Epidermal melanocyte (primary cell): Measurements from ENCODE around the gene CRTC1.

ENCODE experiments used
- DNase-seq: peaks from one replicate; pipeline ENCODE4 v3.0.0; 2011; ENCODE audit warnings: low spot score; ENCODE audit not compliant: insufficient read length

Gene CRTC1, protein sequence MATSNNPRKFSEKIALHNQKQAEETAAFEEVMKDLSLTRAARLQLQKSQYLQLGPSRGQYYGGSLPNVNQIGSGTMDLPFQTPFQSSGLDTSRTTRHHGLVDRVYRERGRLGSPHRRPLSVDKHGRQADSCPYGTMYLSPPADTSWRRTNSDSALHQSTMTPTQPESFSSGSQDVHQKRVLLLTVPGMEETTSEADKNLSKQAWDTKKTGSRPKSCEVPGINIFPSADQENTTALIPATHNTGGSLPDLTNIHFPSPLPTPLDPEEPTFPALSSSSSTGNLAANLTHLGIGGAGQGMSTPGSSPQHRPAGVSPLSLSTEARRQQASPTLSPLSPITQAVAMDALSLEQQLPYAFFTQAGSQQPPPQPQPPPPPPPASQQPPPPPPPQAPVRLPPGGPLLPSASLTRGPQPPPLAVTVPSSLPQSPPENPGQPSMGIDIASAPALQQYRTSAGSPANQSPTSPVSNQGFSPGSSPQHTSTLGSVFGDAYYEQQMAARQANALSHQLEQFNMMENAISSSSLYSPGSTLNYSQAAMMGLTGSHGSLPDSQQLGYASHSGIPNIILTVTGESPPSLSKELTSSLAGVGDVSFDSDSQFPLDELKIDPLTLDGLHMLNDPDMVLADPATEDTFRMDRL

DNA sequence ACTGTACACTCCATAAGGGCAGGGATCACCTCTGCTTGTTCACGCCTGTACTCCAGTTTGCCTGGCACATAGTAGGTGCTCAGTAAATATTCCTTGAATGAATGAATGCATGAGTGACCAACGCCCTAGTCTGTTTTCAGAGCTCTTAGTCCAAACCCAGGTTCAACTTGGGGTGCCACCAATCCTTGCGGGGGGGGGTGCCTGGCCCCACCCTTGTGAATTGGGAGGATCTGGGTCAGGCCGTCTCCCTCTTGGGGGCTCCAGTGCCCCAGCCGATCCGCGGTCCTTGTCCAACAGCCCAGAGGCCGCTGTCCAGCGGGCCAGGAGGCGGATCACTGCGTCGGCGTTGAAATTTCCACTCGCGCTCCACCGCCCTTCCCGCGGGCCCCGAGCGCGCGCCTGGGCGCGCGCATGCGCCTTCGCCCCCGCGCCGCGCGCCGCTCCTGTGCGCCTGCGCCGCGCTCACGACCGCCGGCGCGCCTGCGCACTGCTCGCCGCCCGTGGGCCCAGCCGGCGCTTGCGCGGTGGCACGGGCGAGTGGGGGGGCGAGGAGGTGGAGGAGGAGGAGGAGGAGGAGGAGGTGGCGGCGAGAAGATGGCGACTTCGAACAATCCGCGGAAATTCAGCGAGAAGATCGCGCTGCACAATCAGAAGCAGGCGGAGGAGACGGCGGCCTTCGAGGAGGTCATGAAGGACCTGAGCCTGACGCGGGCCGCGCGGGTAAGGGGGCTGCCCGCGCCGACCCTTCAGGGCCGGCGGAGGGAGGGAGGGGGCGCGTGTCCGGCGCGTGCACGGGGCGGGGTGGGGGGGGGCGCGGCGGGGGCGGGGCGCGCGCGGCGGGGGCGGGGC lies at the start of gene CRTC1:
CRTC1 (plus strand) TSS at position 572 of the 849 bp plus-strand sequence; CDS start at position 595, 23 bp downstream.
- peak; percentile 93 for DNase-seq

DNA sequence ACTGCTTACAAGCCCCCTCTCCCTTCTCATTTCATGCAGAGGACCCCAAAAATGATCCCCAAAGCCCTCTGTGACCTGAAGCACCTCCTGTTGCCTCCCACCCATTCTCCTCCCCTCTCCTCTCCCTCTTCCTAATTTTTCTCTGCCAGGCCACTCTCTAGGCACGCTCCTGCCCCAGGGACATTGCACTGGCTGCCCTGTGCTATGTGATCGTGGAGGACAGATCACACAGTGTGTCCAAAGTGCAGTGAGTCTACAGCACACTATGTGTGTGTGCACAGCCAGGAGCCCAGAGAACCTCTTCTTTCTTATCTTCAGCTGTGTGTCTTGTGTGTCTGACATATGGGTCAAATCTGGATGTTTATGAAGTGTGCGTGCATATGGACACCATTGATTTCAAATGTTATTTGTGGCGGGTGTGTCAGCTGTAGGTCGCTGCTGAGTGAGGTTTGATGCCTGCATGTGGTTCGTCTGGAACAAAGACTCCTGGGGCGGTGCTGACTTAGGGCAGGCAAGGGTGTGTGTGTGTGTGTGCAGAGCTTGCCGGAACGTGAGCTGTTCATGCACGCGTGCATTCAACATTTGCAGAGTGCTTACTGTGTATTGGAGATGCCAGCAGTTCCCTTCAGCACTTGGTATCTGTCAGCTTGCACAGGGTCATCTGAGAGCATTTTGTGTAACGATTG lies 48.7 kb upstream of the CRTC1 start:
- DNase-seq = no peak

DNA sequence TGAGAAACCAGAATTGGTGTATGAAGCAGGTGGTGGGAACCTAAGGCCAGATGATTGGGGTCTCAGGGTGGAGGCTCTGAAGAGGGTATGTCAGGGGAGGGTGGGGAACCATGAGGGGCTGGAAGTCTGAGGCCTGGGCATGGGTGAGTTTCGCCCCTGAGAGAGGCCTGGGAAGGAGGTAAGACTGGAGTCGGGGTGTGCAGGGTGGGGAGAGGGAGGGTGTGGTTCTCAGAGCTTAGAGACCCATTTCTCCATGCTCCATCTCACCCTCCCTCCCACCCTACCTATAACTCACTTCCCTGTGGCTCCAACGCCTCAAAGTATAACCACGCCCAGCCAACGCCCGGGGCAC lies 47.7 kb upstream of the CRTC1 start:
- no peak for DNase-seq

DNA sequence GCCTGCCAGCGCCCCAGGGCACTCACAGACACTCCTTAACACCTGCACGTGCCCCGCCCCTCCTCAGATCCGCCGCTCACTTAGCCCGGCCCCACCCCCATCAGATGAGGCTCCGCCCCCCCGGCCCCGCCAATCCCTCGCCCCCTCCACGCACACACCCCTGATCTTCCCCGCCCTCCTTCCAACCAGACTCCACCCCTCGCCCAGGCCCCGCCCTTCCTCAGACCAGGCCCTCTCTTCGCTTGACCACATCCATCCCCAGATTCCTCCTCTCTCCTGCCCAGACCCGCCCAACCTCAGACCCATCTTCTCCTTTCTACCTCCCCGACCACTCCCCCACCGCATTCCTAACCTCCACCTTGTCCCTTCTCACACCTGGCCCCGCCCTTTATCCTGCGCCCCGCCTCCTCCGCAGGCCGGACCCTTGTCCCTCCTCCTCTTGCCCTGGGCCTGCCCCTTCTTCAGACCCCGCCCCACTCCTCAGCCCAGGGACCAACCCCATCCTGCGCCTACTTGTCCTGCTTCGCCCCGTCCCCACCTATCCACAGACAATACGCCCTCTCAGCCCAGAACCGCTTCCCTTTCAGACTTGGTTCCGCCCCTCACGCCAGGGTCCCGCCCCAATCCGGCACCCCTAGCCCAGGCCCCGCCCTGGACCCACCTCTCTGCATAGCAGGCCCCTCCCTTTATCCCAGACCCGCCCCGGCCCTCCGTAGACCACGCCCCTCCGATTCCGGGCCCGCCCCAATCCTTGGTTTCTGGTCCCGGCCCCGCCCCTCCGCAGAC lies 47.1 kb upstream of the CRTC1 start:
- DNase-seq = peak; percentile 87

DNA sequence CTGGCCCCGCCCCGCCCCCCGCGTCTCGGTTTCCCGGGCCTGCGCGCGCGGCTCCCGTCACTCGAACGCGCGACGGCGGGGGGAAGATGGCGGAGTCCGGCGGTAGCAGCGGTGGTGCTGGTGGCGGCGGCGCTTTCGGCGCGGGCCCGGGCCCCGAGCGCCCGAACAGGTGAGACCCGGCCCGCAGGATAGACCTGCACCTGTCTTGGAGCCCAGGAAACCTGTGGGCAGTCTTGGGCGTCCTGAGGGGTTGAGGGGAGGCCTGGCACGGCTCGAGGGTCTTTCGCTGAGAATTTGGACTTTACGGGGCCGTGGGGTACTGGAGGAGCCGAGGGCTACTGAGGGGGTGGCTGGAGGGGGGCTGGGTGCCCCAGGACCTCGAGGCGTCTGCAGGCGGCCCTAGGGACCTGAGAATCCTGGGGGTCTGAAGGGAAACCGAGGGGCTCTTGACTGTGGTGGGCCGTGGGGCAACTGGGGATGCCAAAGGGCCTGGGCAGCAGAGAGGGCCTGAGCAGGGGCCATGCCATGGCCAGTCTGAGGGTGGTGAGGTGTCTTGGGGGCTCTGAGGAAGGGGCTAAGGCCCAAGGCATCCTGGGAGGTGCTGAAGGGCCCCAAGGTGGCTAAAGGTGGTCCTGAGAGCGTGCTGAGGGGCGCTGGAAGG lies 46.4 kb upstream of the CRTC1 start, which contains the start of gene KLHL26:
KLHL26 (plus strand) TSS at position 60 of the 661 bp plus-strand sequence; CDS start at position 87, 27 bp downstream.
- DNase-seq = no peak

DNA sequence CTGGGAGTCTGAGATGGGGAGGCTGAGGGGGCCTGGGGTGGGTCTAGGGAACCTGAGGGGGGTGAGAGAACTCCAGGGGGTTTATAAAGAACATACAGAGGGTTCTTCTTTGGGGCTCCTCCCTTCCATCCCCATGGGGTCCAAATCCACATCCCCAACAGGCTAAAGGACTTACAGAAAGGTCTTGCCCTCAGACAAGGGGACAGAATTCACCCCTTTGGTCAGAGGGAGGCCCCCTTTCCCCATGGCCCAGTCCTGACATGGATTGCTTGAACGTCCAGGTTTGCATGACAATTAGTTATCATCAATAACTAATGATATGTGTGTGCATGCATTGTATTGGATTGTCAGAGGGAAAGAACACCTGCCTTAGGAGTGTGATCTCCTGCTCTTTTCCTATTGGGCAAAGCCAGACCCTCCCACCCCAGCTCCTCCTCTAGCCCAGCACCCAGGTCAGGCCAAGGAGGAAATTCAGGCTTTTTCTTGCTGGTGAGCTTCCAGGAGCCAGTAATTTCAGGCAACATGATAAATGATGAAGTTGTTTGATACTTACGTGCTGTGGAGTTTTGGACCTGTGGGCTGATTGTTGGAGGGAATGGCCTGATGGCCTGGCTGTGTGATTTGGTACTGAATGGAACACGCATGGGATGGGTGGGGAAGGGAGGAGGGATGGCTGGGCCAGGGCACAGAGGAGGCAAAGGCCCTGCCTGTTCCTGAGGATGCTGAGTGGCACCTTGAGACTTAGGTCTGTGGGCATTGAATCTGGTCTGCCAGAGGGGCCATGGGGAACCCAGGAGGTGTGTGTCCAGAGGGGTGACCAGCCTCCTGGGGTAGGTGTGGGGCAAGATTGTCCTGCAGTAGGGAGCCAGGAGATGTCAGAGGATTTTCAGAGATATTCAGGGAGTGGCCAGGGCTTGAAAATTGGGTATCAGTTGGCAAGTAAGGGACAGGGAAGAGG lies 45.5 kb upstream of the CRTC1 start:
- DNase-seq = no peak

DNA sequence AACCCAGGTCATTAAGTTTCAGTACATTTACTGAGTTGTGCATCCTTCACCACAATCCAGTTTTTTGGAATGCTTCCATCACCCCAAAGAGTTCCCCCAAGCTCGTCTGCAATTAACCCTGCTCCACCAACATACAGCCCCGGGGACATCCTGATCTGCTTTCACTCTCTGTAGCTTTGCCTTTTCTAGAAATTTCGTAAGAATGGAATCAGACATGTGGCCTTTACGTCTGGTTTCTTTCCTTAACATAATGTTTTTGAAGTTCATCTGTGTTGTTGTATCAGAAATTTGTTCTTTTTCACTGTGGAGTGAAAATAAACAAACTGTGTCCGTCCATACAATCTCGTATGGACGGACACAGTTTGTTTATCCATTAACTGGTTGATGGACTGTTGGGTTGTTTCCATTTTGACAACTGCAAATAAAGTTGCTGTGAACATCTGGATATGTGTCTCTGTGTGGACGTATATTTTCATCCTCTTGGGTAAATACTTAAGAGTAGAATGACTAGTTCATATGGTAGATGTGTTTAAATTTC lies 43.7 kb upstream of the CRTC1 start:
- no peak for DNase-seq

DNA sequence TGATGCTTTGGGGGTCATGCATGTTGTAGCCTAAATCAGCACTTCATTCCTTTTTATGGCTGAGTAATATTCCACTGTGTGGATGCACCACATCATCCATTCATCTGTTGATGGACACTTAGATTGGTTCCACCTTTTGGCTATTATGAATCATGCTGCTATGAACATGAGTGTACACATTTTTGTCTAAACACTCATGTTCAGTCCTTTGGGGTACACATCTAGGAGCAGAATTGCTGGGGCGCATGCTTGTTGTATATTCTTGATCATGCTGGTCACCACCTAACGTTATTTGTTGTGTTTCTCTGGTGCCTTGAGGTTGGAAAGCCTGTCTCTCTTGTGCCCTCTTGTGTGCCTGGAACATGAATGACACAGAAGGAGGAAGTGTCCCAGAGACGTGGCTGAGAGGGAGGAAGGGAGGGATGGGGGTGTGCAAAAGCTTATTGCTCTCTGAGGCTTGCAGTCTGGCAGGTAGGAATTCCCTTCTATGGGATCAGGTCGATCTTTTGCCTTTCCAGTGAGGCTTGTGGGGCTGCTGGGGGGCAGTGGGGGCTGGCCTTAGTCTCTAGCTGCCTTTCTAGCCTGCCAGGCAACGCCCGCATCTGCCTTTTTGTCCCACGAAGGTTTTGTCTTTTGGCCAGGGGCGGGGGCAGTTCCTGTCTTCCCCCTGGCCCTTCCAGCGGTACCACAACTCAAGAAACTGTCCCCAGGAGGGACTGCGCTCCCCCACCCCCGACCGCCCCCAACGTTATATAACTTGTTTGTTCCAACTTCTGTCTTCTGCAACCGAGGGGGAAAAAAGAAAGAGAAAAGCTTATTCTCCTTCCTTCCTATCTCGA lies 39.1 kb upstream of the CRTC1 start:
- DNase-seq = no peak

DNA sequence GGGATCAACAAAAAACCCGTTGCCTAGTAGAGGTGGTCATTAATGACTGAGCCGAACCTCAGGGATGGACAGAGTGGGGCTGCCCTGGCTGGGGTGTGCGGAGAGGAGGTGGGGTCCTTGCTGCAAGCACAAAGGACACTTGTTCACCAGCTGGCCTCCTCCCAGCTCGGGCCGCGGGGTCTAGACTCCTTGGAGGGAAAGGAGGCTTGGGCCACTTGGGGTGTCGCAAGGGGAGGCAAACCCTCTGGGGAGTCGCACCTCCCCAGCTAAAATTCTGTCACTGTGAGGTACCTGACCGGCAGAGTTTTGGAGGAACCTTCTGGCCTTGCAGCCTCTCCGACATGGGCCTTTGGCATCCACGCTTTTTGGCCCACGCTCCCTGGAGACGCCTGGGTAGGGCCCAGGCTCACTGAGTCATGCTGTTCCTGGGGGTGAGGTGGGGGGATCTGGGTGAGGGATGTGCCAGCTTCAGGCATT lies 38.4 kb upstream of the CRTC1 start:
- no peak for DNase-seq

DNA sequence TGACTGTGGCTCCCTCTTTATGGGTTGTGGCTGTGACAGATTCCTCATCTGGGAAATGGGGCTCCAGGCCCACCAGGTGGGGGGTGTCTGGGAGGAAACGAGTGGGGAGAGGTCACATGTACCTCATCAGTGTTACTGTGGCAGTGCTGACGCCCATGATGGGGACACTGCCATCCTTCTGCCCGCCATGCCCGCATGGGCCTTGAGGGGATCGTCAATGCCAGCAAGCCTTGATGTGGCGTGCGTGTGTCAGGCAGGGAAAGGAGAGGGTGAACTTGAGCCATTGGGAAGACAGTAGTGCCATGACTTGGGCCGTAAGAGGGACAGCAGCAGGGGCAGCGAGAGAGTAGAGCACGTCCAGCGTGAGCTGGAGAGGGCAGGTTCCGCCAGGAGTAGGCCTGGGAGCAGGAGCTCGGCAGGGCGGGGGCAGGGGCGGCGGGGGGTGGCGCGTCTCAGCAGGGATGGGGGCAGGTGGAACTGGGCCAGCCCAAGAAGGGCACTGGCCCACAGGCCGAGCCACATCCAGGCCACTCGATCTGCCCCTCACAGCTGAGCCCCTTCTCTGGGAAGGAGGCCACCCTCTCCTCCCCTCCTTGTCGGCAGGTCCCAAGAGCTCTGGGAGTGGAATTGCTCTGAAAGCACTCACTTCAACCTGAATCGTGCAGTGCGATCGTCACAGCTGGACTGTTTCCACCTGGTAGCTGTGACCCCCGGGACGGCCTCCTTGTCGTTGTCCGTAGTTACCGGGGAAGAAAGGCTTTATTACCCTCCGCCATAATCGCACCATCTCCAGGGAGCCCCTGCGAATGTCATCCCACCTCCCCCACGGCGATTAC lies 36.7 kb upstream of the CRTC1 start:
- DNase-seq = no peak

DNA sequence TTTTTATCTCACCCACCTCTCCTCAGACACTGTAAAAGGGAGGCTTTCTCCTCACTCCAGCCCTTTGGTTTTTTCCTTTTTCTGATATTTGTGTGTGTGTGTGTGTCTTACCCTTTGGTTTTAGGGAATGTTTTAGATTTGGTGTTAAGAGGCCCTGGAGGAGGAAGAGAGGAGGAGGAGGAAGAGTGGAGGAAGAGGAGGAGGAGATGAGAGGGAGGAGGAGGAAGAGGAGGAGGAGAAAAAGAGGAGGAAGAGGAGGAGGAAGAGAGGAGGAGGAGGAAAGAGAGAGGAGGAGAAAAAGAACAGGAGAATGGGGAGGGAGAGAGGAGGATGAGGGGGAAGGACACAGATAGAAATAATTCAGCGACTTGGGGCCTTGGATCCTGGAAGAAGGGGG lies 36.1 kb upstream of the CRTC1 start:
- DNase-seq = no peak

DNA sequence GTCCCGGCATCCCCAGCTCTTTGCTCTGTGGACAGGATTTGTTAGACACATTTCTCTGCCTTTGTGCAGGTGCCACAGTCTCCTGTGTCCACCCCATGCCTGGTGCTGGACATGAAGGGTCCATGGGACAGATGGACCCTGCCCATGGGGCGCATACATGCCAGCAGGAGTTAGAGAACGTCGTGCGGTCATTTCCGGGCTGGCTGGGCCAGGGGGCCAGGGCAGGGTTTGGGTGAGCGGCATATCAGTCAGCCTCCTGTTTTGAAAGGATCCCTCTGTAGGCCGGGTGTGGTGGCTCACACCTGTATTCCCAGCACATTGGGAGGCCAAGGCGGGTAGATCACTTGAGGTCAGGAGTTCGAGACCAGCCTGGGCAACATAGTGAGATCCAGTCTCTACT lies 35.7 kb upstream of the CRTC1 start:
- DNase-seq = no peak

DNA sequence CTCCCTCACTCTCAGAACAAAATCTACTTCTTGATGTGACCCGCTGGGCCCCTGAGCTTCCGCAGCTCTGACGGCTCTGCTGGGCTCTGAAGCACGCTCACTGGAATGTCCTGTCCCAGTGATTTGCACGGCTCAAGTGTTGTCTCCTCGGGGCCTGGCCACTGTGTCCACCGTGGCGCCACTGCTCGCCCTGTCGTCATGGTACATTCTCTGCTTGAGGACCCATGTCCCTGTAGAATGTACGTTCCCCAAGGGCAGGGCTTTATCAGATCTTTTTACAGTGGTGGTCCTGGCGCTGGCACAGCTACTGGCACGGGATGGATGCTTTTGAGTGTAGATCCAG lies 34.5 kb upstream of the CRTC1 start:
- DNase-seq = no peak

DNA sequence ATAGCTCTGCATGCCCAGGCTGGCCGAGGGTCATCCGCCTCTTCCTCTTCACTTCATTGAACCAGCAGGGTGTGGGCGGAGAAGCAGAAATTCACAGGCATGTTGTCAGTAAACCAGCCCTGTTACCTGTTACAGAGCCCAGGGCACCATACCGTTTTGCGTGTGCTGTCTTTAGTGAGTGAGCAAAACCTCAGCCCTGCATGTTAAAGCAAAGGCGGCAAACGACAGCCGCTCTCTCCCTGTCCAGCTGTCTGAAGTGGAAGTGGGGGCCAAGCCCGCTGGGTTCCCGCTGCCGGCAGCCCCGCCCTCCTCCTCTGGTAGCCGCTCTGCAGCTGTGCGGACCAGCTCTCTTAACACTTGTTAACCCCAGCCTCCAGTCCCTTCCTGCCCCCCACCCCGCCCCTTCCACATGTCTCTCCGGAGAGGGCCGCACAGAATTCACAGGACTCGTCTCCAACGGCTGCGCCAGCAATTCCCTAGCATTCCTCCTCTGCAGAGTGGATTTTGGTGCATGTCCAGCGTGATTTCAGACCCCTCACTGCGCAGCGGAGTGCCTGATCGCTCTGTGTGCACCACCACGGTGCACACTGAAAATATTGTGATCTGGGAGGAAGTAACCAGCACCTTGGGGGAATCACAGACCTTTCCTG lies 34.0 kb upstream of the CRTC1 start:
- DNase-seq = no peak

DNA sequence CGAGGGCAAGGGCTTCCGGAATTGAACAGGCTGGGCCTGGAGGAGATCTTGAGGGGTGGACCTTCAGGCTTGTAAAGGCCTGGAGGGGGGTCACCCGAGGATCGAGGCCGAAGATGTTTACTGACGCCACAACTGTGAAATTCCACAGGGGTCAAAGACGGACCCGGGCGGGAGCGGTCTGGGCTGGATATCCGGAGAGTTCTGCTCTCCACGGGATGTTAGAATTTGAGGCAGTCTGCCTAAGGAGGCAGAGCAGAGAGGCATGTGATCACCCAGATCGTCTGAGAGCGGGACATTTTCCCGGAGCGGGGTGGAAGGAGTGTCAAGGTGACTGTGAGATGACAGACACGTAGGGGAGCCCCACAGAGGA lies 33.5 kb upstream of the CRTC1 start:
- no peak for DNase-seq

DNA sequence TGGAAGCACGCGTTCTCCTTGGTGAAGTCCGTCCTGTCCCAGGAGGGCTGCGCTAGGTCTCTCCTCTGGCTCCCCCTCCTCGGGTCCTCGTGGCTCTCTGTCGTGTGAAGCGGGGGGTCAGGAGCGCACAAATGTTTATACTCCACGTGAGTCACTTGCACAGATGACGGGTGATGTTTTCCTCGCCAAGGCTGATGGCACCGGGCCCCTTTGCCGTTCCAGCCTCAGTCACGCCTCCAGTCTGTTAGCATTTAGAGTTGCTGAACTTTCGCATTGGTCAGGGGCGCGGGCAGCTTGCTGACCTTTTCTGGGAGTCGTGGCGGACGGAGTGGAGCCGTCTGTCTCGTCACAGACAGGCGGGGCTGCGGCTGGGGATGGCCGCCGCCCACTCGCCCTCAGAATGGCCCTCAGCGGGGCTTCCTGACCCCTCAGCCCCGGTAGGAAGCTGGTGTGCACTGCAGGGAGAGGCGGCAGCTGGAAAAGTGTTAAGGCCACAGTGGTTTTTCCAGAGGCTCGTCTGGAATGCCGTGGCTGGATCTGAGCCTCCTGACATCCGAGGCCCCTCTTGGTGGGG lies 32.9 kb upstream of the CRTC1 start:
- no peak for DNase-seq
